ENCODE data around the gene IL18. TPM values are rescaled to one million over a fixed set of nuclear protein-coding genes. Genes with fewer than 3 reads are reported as not detected.

The IL18 gene
- 0.16 TPM in 1 of 2 replicates, not detected in the other for total RNA-seq

GRCh38 chr11:112163875-112164685 is at the start of gene IL18:
IL18 (minus strand) TSS chr11:112164094; CDS start chr11:112155053, 9,041 bp downstream.

GRCh38 chr11:112174789-112175598 is 11.1 kb upstream of the IL18 start, which contains the start of gene BCO2:
BCO2 (plus strand) TSS chr11:112175512; CDS start chr11:112175602, 90 bp downstream.

GRCh38 chr11:112167145-112167544 is 3.3 kb upstream of the IL18 start, which contains the start of gene TEX12:
TEX12 (plus strand) TSS chr11:112167372; CDS start chr11:112169269, 1,897 bp downstream.

Small RNA genes lying within 50 kb of the gene (small RNA-seq; reads per million reads assigned to genes)
- not detected for gene MRPS36P4

Other genes with a start within 250 kb of the IL18 start
- gene C11orf52, start 245.2 kb downstream of the IL18 start, total RNA-seq = 0.49 and 1.3 TPM in 2 replicates
- 31.5 and 32.9 TPM in 2 replicates for gene DIXDC1, start 226.8 kb downstream of the IL18 start, total RNA-seq
- gene DLAT, start 138.7 kb downstream of the IL18 start, total RNA-seq = 33.3 and 41.1 TPM in 2 replicates
- 2.9 and 3.9 TPM in 2 replicates for gene PIH1D2, start 90.1 kb downstream of the IL18 start, total RNA-seq
- 22.3 and 25.5 TPM in 2 replicates for gene NKAPD1, start 89.8 kb downstream of the IL18 start, total RNA-seq
- gene TIMM8B, start 77.3 kb downstream of the IL18 start, total RNA-seq = 17.7 and 21.9 TPM in 2 replicates
- 80.3 and 88.9 TPM in 2 replicates for gene SDHD, start 77.2 kb downstream of the IL18 start, total RNA-seq
- gene TEX12, start 3.3 kb upstream of the IL18 start, total RNA-seq = 0.32 TPM in 1 of 2 replicates, not detected in the other
- gene BCO2, start 11.4 kb upstream of the IL18 start, total RNA-seq = 1.1 and 1.7 TPM in 2 replicates
- gene PTS, start 62.3 kb upstream of the IL18 start, total RNA-seq = 46.4 and 48.2 TPM in 2 replicates
- not detected in 2 replicates for gene PLET1, start 96.8 kb upstream of the IL18 start, total RNA-seq

All from hair follicle dermal papilla cell (primary cell).